Esophagus squamous epithelium (tissue), 5 donors: ENCODE measurements around the gene IGSF22. TPM values are rescaled to one million over a fixed set of nuclear protein-coding genes. Genes with fewer than 3 reads are reported as not detected.
"Not testable (repeated sequence)": the region's sequence is repeated elsewhere in the genome, so short reads cannot be mapped to it uniquely, and the experiment has no call there.

Experiments
- DNase-seq: peaks from one replicate; lab custom pipeline; 2025; lab: John Stamatoyannopoulos, UW
- H3K27ac ChIP-seq, 4 donors: fragments of 200-600 bp; sonication (generic); one replicate each; pipeline ENCODE4 v1.5.1; 2016 to 2019; ENCODE audit warnings: mild to moderate bottlenecking in 1 of 4
- H3K27me3 ChIP-seq, 4 donors: fragments of 200-600 bp; sonication (generic); 1 replicate in 3 of 4; 2 replicates in 1 of 4; pipeline versions ENCODE4 v1.5.1 to v1.6.0; 2017 to 2021; ENCODE audit warnings: antibody characterized with exemption in 1 of 4
- H3K36me3 ChIP-seq, 3 donors: fragments of 200-600 bp; sonication (generic); one replicate each; pipeline ENCODE4 v1.5.1; 2016 to 2019
- H3K4me1 ChIP-seq, 3 donors: fragments of 200-600 bp; sonication (generic); one replicate each; pipeline ENCODE4 v1.5.1; 2017 to 2019
- H3K4me3 ChIP-seq, 4 donors: fragments of 200-600 bp; sonication (generic); 1 replicate in 3 of 4; 2 replicates in 1 of 4; pipeline ENCODE4 v1.5.1; 2016 to 2019; ENCODE audit warnings: mild to moderate bottlenecking in 2 of 4, moderate library complexity in 1 of 4
- H3K9me3 ChIP-seq, 3 donors: fragments of 200-600 bp; sonication (generic); one replicate each; pipeline ENCODE4 v1.5.1; 2016 to 2019
- POLR2A ChIP-seq, 4 donors: fragments of 450-650 bp; IDR thresholded peaks; one replicate each; pipeline ENCODE4 v1.6.1; 2017; ENCODE audit warnings: antibody characterized with exemption in 4 of 4, mild to moderate bottlenecking in 4 of 4, moderate library complexity in 3 of 4
- whole genome bisulfite sequencing, 2 donors: methylation state at CpG; one replicate each; pipeline ENCODE4 v1.1.5; 2018; 5-methylcytosine and 5-hydroxymethylcytosine counted together
- intact Hi-C: fragments of 100-400 bp; cut with DNase I; formaldehyde crosslinking; loops from one replicate; pipeline ENCODE4 v1.15.0; 2022
- total RNA-seq, 4 donors: library from RNA; depleted of rRNA; stranded (reverse); fragments of >200 nt; gene quantifications; one replicate each; pipeline ENCODE4 v1.1.0, GENCODE V29; 2016
- TF ChIP-seq, protein P1 (sequence below), 6 experiments: fragments of 450-650 bp in 4 of 6; fragments of 200-600 bp in 2 of 6; sonication (generic) in 2 of 6; IDR thresholded peaks; one replicate each; pipeline ENCODE4 v1.5.1; 2016 to 2019; ENCODE audit warnings: antibody characterized with exemption in 6 of 6, mild to moderate bottlenecking in 4 of 6, moderate library complexity in 4 of 6
- donor health status: DM: yes; HTN: yes; CAD: no.

Gene IGSF22
- total RNA-seq, 4 donors from 2014 or later = under 0.01 TPM; not detected in 3

DNA sequence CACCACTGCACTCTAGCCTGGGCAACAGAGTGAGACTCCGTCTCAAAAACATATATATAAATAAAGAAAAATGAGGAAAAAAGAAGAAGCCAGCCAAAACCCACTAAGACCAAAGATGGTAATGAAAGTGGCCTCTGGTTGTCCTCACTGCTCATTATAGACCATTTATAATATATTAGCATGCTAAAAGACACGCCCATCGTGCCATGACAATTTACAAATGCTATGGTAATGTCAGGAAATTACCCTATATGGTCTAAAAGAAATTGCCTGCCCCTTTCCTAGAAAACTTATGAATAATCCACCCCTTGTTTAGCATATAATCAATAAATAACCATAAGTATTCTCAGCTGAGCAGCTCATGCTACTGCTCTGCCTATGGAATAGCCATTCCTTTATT, 43.5 kb downstream of the IGSF22 start:
- H3K36me3 ChIP-seq = no peaks in the 10 kb centered on the region
- peaks cover 0 to under 1% (median 0%) of the 10 kb centered on the region in 3 donors for H3K4me1 ChIP-seq
- intact Hi-C loops = no loop called here
- no peak overlapping the region for H3K27ac ChIP-seq
- DNase-seq = no peak
- 91 to 98% methylated on average over 3 of the region's 3 CpGs for WGBS, 2 donors
- no peak overlapping the region for H3K4me3 ChIP-seq
- H3K9me3 ChIP-seq = no peaks in the 10 kb centered on the region
- no peak for TF ChIP-seq POLR2A (IDR thresholded peaks at IDR 0.05)
- TF ChIP-seq, protein P1, sequence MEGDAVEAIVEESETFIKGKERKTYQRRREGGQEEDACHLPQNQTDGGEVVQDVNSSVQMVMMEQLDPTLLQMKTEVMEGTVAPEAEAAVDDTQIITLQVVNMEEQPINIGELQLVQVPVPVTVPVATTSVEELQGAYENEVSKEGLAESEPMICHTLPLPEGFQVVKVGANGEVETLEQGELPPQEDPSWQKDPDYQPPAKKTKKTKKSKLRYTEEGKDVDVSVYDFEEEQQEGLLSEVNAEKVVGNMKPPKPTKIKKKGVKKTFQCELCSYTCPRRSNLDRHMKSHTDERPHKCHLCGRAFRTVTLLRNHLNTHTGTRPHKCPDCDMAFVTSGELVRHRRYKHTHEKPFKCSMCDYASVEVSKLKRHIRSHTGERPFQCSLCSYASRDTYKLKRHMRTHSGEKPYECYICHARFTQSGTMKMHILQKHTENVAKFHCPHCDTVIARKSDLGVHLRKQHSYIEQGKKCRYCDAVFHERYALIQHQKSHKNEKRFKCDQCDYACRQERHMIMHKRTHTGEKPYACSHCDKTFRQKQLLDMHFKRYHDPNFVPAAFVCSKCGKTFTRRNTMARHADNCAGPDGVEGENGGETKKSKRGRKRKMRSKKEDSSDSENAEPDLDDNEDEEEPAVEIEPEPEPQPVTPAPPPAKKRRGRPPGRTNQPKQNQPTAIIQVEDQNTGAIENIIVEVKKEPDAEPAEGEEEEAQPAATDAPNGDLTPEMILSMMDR (IDR thresholded peaks at IDR 0.05) = no peak
- H3K27me3 ChIP-seq = no peaks in the 10 kb centered on the region

DNA sequence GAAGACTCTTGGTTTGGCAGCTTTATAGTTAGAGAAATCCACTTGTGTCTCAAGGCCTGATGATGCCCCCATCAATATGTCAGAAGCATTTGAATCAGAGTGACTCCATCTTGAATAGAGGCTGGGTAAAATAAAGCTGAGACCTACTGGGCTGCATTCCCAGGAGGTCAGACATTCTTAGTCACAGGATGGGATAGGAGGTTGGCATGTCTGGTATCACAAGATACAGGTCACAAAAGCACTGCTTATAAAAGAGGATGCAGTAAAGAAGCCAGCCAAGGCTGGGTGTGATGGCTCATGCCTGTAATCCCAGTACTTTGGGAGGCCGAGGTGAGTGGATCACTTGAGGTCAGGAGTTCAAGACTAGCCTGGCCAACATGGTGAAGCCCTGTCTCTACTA, 44.0 kb downstream of the IGSF22 start:
- H3K9me3 ChIP-seq, H3K27ac ChIP-seq, H3K4me1 ChIP-seq, DNase-seq, H3K36me3 ChIP-seq, H3K4me3 ChIP-seq, H3K27me3 ChIP-seq, intact Hi-C loops: not testable (repeated sequence)
- WGBS, 2 donors = 44 to 62% methylated on average over 1 of the region's 1 CpG

DNA sequence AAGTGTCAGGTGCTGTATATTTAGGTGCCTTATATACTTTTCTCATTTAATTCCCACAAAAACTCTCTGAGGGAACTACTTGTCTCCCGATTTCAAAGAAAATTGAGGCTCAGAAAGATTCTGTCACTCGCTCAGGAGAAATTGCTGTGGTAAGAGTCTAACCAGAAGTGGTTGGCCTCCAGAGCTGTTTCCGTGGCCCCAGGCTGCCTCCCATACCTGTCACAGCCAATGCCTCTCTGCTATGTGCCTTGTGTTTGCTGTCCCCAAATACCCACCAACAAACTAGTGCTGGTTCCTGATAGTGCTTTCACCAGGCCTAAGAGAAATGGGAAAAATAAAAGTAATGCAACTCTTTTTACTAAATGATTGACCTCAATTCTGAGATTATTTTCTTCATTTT, 48.4 kb downstream of the IGSF22 start:
- TF ChIP-seq, protein P1 (IDR thresholded peaks at IDR 0.05) = no peak
- no peak for TF ChIP-seq POLR2A (IDR thresholded peaks at IDR 0.05)
- Histone ChIP-seq H3K27me3 (no peaks in the 10 kb centered on the region), H3K27ac (peak overlapping the region in 2 of 4 donors; percentile 49 to 53), H3K4me1 (peaks cover 0 to 6% (median 0%) of the 10 kb centered on the region in 3 donors), H3K36me3 (no peaks in the 10 kb centered on the region), H3K9me3 (no peaks in the 10 kb centered on the region), H3K4me3 (no peak overlapping the region)
- no peak for DNase-seq
- 100% methylated on average over 1 to 3 of the region's 3 CpGs for WGBS, 2 donors
- intact Hi-C loops = no loop called here

DNA sequence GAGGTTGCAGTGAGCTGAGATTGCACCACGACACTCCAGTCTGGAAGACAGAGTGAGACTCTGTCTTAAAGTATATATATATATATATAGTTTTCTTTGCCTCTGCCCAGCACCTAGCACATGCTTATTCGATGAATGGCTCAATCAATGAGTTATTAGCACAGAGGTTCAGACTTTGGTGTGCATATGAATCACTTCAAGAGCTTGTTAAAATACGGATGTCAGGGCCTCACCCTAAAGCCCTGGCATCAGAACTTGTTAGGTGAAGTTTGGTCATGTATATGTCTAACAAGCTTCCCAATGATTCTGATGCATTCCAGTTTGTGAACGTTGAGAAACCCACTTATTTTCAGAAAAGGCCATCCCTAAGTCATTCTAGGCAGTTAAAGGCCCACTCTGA, 49.2 kb downstream of the IGSF22 start:
- Histone ChIP-seq H3K27ac (peak overlapping the region in 3 of 4 donors; percentile 49 to 53 (median 51)), H3K27me3 (no peaks in the 10 kb centered on the region), H3K9me3 (no peaks in the 10 kb centered on the region), H3K4me3 (no peak overlapping the region), H3K4me1 (peaks cover 0 to 6% (median 0%) of the 10 kb centered on the region in 3 donors), H3K36me3 (no peaks in the 10 kb centered on the region)
- intact Hi-C loops = no loop called here
- no peak for DNase-seq
- WGBS, 2 donors = 39 to 47% methylated on average over 4 of the region's 4 CpGs
- TF ChIP-seq, protein P1 (IDR thresholded peaks at IDR 0.05) = no peak
- no peak for TF ChIP-seq POLR2A (IDR thresholded peaks at IDR 0.05)

DNA sequence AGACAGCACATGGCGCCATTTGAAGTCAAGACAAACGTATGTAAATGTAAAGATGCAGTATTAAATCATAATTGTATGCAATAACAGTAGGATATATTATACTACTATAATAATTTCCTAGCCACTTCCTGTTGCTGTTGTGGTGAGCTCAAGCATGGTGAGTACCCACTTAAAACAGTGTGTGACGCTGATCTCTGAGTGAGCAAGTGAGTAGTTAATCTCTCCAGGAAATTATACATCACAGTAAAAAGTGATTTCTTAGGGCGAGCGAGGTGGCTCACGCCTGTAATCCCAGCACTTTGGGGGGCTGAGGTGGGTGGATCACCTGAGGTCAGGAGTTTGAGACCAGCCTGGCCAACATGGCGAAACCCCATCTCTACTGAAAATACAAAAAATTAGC, 53.8 kb downstream of the IGSF22 start:
- 69 to 74% methylated on average over 5 to 7 of the region's 7 CpGs for WGBS, 2 donors
- H3K4me3 ChIP-seq, H3K9me3 ChIP-seq, DNase-seq, H3K27me3 ChIP-seq, intact Hi-C loops, H3K27ac ChIP-seq, H3K36me3 ChIP-seq: not testable (repeated sequence)
- peaks cover 0 to 19% (median 6%) of the 10 kb centered on the region in 3 donors for H3K4me1 ChIP-seq

DNA sequence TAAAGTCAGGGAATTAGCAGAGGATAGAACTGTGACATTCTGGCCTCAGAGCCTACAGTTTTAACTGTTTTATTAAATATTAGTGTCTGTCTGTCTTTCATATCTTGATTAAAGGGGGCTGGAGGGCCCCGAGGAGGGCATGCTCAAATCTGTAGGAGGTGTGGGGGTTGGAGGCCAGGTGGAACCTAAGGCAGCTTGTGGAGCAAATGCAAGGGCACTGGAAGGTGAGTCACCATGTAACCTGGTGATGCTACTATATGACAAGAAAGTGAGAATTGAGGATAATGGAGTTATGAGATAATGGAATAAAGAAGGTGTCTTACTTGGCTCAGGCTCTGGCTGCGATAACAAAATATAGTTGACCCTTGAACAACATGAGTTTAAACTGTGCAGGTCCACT, 54.7 kb downstream of the IGSF22 start:
- 64 to 74% methylated on average over 2 of the region's 2 CpGs for WGBS, 2 donors
- intact Hi-C loops = no loop called here
- DNase-seq = no peak
- H3K4me1 ChIP-seq = peaks cover 0 to 16% (median 6%) of the 10 kb centered on the region in 3 donors
- H3K4me3 ChIP-seq = no peak overlapping the region
- H3K36me3 ChIP-seq = no peaks in the 10 kb centered on the region
- H3K9me3 ChIP-seq = no peaks in the 10 kb centered on the region
- TF ChIP-seq POLR2A (IDR thresholded peaks at IDR 0.05) = no peak
- TF ChIP-seq, protein P1 (IDR thresholded peaks at IDR 0.05) = no peak
- no peak overlapping the region for H3K27ac ChIP-seq
- H3K27me3 ChIP-seq = no peaks in the 10 kb centered on the region
